Airway epithelial cell (primary cell): ENCODE results near the gene TBR1. TPM values are rescaled to one million over a fixed set of nuclear protein-coding genes. Genes with fewer than 3 reads are reported as not detected.

Experiments
- total RNA-seq: library from RNA; depleted of rRNA; stranded (reverse); fragments of >200 nt; gene quantifications from 2 replicates; pipeline ENCODE4 v1.2.3, GENCODE V29; 2015

The TBR1 gene
- not detected in 2 replicates for total RNA-seq

GRCh38 chr2:161415987-161416707, at the start of gene TBR1:
Gene TBR1 (plus strand): TSS chr2:161416297. CDS start chr2:161416411, 114 bp downstream.

Other genes with a start within 250 kb of the TBR1 start
- gene PSMD14, start 107.9 kb upstream of the TBR1 start, total RNA-seq: 99.0 and 140 TPM in 2 replicates
- gene SLC4A10, start 208.1 kb downstream of the TBR1 start, total RNA-seq: not detected in 2 replicates